ENCODE data around the gene TK1. TPM values are rescaled to one million over a fixed set of nuclear protein-coding genes. Genes with fewer than 3 reads are reported as not detected.
"Not testable (repeated sequence)": the region's sequence is repeated elsewhere in the genome, so short reads cannot be mapped to it uniquely, and the experiment has no call there.

The TK1 gene
- total RNA-seq, 2 experiments from 2014 or later = 109 to 117 TPM

GRCh38 chr17:78171591-78172248 lies 15.1 kb downstream of the TK1 start:
- H3K9me3 Mint-ChIP-seq, CTCF ChIA-PET, DNase-seq, H3K4me3 Mint-ChIP-seq, H3K27me3 Mint-ChIP-seq: not testable (repeated sequence)
- POLR2A ChIA-PET = interaction anchor here (1.0 to 10.2 kb wide), 3 partner anchors 13 to 37 kb away, joined by 3 to 69 read pairs (median 12); partner anchors contain the start of genes AFMID and TK1
- H3K36me3 Mint-ChIP-seq (ENCODE audit: low read depth) = peaks cover 40% of the 10 kb centered on the region
- peak overlapping the region; percentile 90 for H3K27ac Mint-ChIP-seq
- peaks cover 68% of the 10 kb centered on the region for H3K4me1 Mint-ChIP-seq

GRCh38 chr17:78170692-78171590 lies 15.9 kb downstream of the TK1 start:
- no peak for DNase-seq
- Mint-ChIP-seq H3K36me3 (ENCODE audit: low read depth) (peaks cover 37% of the 10 kb centered on the region), H3K27ac (peak overlapping the region; percentile 36), H3K4me3 (peak overlapping the region; percentile 24), H3K4me1 (peaks cover 61% of the 10 kb centered on the region), H3K27me3 (no peaks in the 10 kb centered on the region), H3K9me3 (no peaks in the 10 kb centered on the region)
- ChIA-PET POLR2A (interaction anchor here (1.0 to 10.2 kb wide), 6 partner anchors 14 to 41 kb away, joined by 3 to 69 read pairs (median 10); partner anchors contain the start of genes AFMID, TK1 and TMC8), CTCF (no interaction called here)

- no peaks in the 10 kb centered on the region for H3K27me3 Mint-ChIP-seq
- ChIA-PET POLR2A (interaction anchor here (0.9 to 10.2 kb wide), 12 partner anchors 8 to 56 kb away, joined by 3 to 69 read pairs (median 4); partner anchors contain the start of genes AFMID, TK1, TMC6 and TMC8), CTCF (interaction anchor here (1.0 to 1.8 kb wide), 2 partner anchors 39 to 152 kb away, joined by 3 to 5 read pairs; partner anchors contain the start of gene TMC8)
- peaks cover 27% of the 10 kb centered on the region for H3K36me3 Mint-ChIP-seq (ENCODE audit: low read depth)
- peak; percentile 44 for DNase-seq
- H3K4me1 Mint-ChIP-seq = peaks cover 45% of the 10 kb centered on the region
- peak overlapping the region; percentile 40 for H3K27ac Mint-ChIP-seq
- peak overlapping the region; percentile 64 for H3K4me3 Mint-ChIP-seq
- H3K9me3 Mint-ChIP-seq = no peaks in the 10 kb centered on the region
Observed at GRCh38 chr17:78168903-78169793, 17.7 kb downstream of the TK1 start.

GRCh38 chr17:78168242-78168902 lies 18.5 kb downstream of the TK1 start, which contains the start of gene SYNGR2:
Gene SYNGR2 (plus strand): TSS chr17:78168581. CDS start chr17:78168617, 36 bp downstream.
- Mint-ChIP-seq H3K36me3 (ENCODE audit: low read depth) (peaks cover 19% of the 10 kb centered on the region), H3K27ac (peak within 1 kb of the TSS; percentile 66), H3K27me3 (no peaks in the 10 kb centered on the region), H3K4me3 (peak within 1 kb of the TSS; percentile 67), H3K4me1 (peaks cover 38% of the 10 kb centered on the region), H3K9me3 (no peaks in the 10 kb centered on the region)
- ChIA-PET CTCF (interaction anchor here (1.8 kb wide), 1 partner anchor 38 kb away, joined by 5 read pairs; the partner anchor contains the start of gene TMC8), POLR2A (interaction anchor here (0.9 to 10.2 kb wide), 8 partner anchors 10 to 43 kb away, joined by 3 to 69 read pairs (median 8); partner anchors contain the start of genes AFMID, TK1, TMC6 and TMC8)
- DNase-seq = peak; percentile 89

GRCh38 chr17:78166416-78166815 lies 20.4 kb downstream of the TK1 start:
- CTCF ChIA-PET = interaction anchor here (1.3 kb wide), 1 partner anchor 10 kb away, joined by 4 read pairs; no protein-coding TSS in a partner anchor
- POLR2A ChIA-PET = no interaction called here
- no peak overlapping the region for H3K4me3 Mint-ChIP-seq
- H3K36me3 Mint-ChIP-seq (ENCODE audit: low read depth) = peaks cover 3% of the 10 kb centered on the region
- H3K4me1 Mint-ChIP-seq = peaks cover 18% of the 10 kb centered on the region
- no peak for DNase-seq
- no peaks in the 10 kb centered on the region for H3K27me3 Mint-ChIP-seq
- H3K27ac Mint-ChIP-seq = no peak overlapping the region
- no peaks in the 10 kb centered on the region for H3K9me3 Mint-ChIP-seq

GRCh38 chr17:78164748-78165607 lies 21.9 kb downstream of the TK1 start:
- DNase-seq = no peak
- H3K4me1 Mint-ChIP-seq = peaks cover 8% of the 10 kb centered on the region
- H3K4me3 Mint-ChIP-seq = no peak overlapping the region
- H3K27me3 Mint-ChIP-seq = no peaks in the 10 kb centered on the region
- no peaks in the 10 kb centered on the region for H3K9me3 Mint-ChIP-seq
- ChIA-PET POLR2A (interaction anchor here (0.7 kb wide), 1 partner anchor 23 kb away, joined by 3 read pairs; no protein-coding TSS in a partner anchor), CTCF (interaction anchor here (0.9 to 1.7 kb wide), 3 partner anchors 12 to 18 kb away, joined by 4 to 11 read pairs (median 5); no protein-coding TSS in a partner anchor)
- no peaks in the 10 kb centered on the region for H3K36me3 Mint-ChIP-seq (ENCODE audit: low read depth)
- H3K27ac Mint-ChIP-seq = no peak overlapping the region

- DNase-seq = no peak
- ChIA-PET POLR2A (interaction anchor here (0.7 to 2.1 kb wide), 3 partner anchors 9 to 22 kb away, joined by 3 to 7 read pairs (median 4); no protein-coding TSS in a partner anchor), CTCF (interaction anchor here (1.3 to 1.7 kb wide), 2 partner anchors 13 to 27 kb away, joined by 5 to 11 read pairs; no protein-coding TSS in a partner anchor)
- H3K36me3 Mint-ChIP-seq (ENCODE audit: low read depth) = no peaks in the 10 kb centered on the region
- H3K4me1 Mint-ChIP-seq = peaks cover 7% of the 10 kb centered on the region
- H3K27ac Mint-ChIP-seq = no peak overlapping the region
- no peak overlapping the region for H3K4me3 Mint-ChIP-seq
- no peaks in the 10 kb centered on the region for H3K9me3 Mint-ChIP-seq
- no peaks in the 10 kb centered on the region for H3K27me3 Mint-ChIP-seq
Observed at GRCh38 chr17:78163881-78164747, 22.7 kb downstream of the TK1 start.

GRCh38 chr17:78159575-78160158 lies 27.2 kb downstream of the TK1 start:
- no peaks in the 10 kb centered on the region for H3K9me3 Mint-ChIP-seq

GRCh38 chr17:78154903-78155811 lies 31.7 kb downstream of the TK1 start:
- CTCF ChIA-PET = no interaction called here
- H3K27ac Mint-ChIP-seq = peak overlapping the region; percentile 9
- peak; percentile 40 for DNase-seq

More at GRCh38 chr17:78159575-78160158, 27.2 kb downstream of the TK1 start:
- Mint-ChIP-seq H3K36me3 (ENCODE audit: low read depth) (no peaks in the 10 kb centered on the region), H3K27ac (peak overlapping the region; percentile 28), H3K4me1 (peaks cover 14% of the 10 kb centered on the region), H3K27me3 (no peaks in the 10 kb centered on the region), H3K4me3 (no peak overlapping the region)
- POLR2A ChIA-PET = no interaction called here
- CTCF ChIA-PET = interaction anchor here (0.6 kb wide), 1 partner anchor 507 kb away, joined by 3 read pairs; no protein-coding TSS in a partner anchor
- no peak for DNase-seq

More at GRCh38 chr17:78154903-78155811, 31.7 kb downstream of the TK1 start:
- no peak overlapping the region for H3K4me3 Mint-ChIP-seq
- no peaks in the 10 kb centered on the region for H3K27me3 Mint-ChIP-seq
- H3K36me3 Mint-ChIP-seq (ENCODE audit: low read depth) = no peaks in the 10 kb centered on the region
- H3K4me1 Mint-ChIP-seq = peaks cover 14% of the 10 kb centered on the region
- no peaks in the 10 kb centered on the region for H3K9me3 Mint-ChIP-seq
- POLR2A ChIA-PET = interaction anchor here (1.2 to 3.1 kb wide), 2 partner anchors 12 to 13 kb away, joined by 3 to 12 read pairs; no protein-coding TSS in a partner anchor

Measured in activated CD4-positive, alpha-beta memory T cell treated with anti-CD3 and anti-CD28 coated beads, Interleukin-2, amount 10 ng/mL, durations not matched to agents 7 days and 5 days (primary cell).